Measurements from ENCODE around the gene RAPGEF1. TPM values are rescaled to one million over a fixed set of nuclear protein-coding genes. Genes with fewer than 3 reads are reported as not detected.

The RAPGEF1 gene
- total and polyA plus RNA-seq, 9 of the 15 experiments (the other 6 are each of a cell fraction or from before 2014, with no cell fraction given): 0.06 to 44.1 (median 19.9) TPM

DNA sequence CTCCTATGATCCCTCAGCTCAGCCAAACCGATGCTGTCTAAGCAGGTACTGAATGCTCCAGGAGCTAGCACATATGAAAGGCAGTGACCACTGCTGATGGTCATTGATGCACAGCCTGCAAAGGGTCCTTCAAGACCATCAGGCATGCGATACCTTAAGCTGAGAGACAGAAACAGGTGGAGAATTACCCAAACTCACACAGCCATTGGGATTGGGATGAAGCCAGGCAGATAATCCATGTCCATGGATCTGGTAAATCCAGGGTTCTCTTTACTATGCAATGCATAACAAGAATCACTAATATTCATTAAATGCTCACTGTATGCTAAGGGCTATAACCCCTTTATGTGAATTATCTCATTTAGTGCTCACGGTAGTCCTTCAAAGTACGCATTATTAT, 36.2 kb downstream of the RAPGEF1 start:
- ChIA-PET CTCF (ENCODE audit: low intra/inter-chr PET ratio) (no interaction called here), POLR2A (no interaction called here)
- H3K9ac ChIP-seq (ENCODE audit: insufficient read depth in 1 of 2, low read depth in 2 of 2, low read length in 2 of 2): no peak overlapping the region
- H3K27ac ChIP-seq (ENCODE audit: extremely low read depth, low read depth, low read length): no peak overlapping the region
- WGBS (ENCODE audit: insufficient coverage, low coverage, missing lambda C conversion rate): 88% methylated on average over 4 of the region's 4 CpGs
- H3K9me1 ChIP-seq (ENCODE audit: control insufficient read depth, insufficient read depth, low read length): no peaks in the 10 kb centered on the region
- no peak for DNase-seq (ENCODE audit: extremely low read depth in 1 of 4, low spot score in 3 of 4)
- BruUV-seq (replicated peaks): no TSS peak
- peaks cover 3% of the 10 kb centered on the region for H4K20me1 ChIP-seq (replicated peaks; ENCODE audit: control insufficient read depth, insufficient read depth, low read length)
- no peaks in the 10 kb centered on the region; the same call in 2 of the 3 replicates for H3K36me3 ChIP-seq (ENCODE audit: control insufficient read depth, insufficient read depth, low read length)
- H3K27me3 ChIP-seq (ENCODE audit: control insufficient read depth in 2 of 2, insufficient read depth in 2 of 2, low read length in 2 of 2): no peaks in the 10 kb centered on the region
- FAIRE-seq: no peak
- peaks cover 19% of the 10 kb centered on the region for H3K79me2 ChIP-seq (ENCODE audit: control insufficient read depth, insufficient read depth, low read length)
- intact Hi-C loops (cut with micrococcal nuclease) (no loop called here), in situ Hi-C loops (cut with MboI) (loop anchor here (25.0 kb wide), 1 partner anchor 991 kb away; no protein-coding TSS in a partner anchor)
- H3K4me1 ChIP-seq (replicated peaks in 1 of 2; ENCODE audit: control insufficient read depth in 2 of 2, insufficient read depth in 2 of 2, low read length in 2 of 2): peaks cover 7 to 18% of the 10 kb centered on the region in 2 experiments
- no peak overlapping the region for H2AFZ ChIP-seq (ENCODE audit: low read depth, low read length)
- H3K4me3 ChIP-seq: no peak overlapping the region
- no peaks in the 10 kb centered on the region for H3K9me3 ChIP-seq (replicated peaks; ENCODE audit: control insufficient read depth, insufficient read depth, low read depth, low read length)
- TF ChIP-seq ETS1 (conservative IDR thresholded peaks at IDR 0.05; ENCODE audit: control insufficient read depth, low read depth, low read length): no peak
- no peak for TF ChIP-seq KAT8 (IDR thresholded peaks at IDR 0.05; ENCODE audit: low read depth)
- TF ChIP-seq, protein P1, sequence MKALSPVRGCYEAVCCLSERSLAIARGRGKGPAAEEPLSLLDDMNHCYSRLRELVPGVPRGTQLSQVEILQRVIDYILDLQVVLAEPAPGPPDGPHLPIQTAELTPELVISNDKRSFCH (CRISPR knock-in tag; IDR thresholded peaks at IDR 0.05): no peak
- TF ChIP-seq, protein P1 (tag; IDR thresholded peaks at IDR 0.05): no peak
- no peak for TF ChIP-seq CTBP1 (IDR thresholded peaks at IDR 0.05; ENCODE audit: borderline replicate concordance)
- TF ChIP-seq DACH1 (IDR thresholded peaks at IDR 0.05; ENCODE audit: partially characterized antibody): no peak
- TF ChIP-seq TRIM28 (IDR thresholded peaks at IDR 0.05): no peak
- TF ChIP-seq ZBED1 (IDR thresholded peaks at IDR 0.05): no peak
- no peak for TF ChIP-seq CREM (IDR thresholded peaks at IDR 0.05; ENCODE audit: low read depth)
- TF ChIP-seq RFX1 (IDR thresholded peaks at IDR 0.05): no peak
- TF ChIP-seq CBX8 (IDR thresholded peaks at IDR 0.05; ENCODE audit: borderline replicate concordance, extremely low read depth, low read depth, low read length, poor library complexity, severe bottlenecking): no peak
- TF ChIP-seq, protein P2, sequence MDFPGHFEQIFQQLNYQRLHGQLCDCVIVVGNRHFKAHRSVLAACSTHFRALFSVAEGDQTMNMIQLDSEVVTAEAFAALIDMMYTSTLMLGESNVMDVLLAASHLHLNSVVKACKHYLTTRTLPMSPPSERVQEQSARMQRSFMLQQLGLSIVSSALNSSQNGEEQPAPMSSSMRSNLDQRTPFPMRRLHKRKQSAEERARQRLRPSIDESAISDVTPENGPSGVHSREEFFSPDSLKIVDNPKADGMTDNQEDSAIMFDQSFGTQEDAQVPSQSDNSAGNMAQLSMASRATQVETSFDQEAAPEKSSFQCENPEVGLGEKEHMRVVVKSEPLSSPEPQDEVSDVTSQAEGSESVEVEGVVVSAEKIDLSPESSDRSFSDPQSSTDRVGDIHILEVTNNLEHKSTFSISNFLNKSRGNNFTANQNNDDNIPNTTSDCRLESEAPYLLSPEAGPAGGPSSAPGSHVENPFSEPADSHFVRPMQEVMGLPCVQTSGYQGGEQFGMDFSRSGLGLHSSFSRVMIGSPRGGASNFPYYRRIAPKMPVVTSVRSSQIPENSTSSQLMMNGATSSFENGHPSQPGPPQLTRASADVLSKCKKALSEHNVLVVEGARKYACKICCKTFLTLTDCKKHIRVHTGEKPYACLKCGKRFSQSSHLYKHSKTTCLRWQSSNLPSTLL (IDR thresholded peaks at IDR 0.05): no peak
- no peak for TF ChIP-seq TAF15 (IDR thresholded peaks at IDR 0.05; ENCODE audit: low read depth, low read length)
- no peak for TF ChIP-seq ZNF280A (IDR thresholded peaks at IDR 0.05; ENCODE audit: low read depth, partially characterized antibody)
- TF ChIP-seq ZNF778 (CRISPR knock-in tag; IDR thresholded peaks at IDR 0.05): no peak
- no peak overlapping the region for H3K4me2 ChIP-seq (ENCODE audit: insufficient read depth, low read length)
- ATAC-seq: no peak
